HG02610 (cell line): ENCODE measurements around the gene CARS1.

ENCODE experiments used
- ATAC-seq: cut with Tn5 transposase; IDR thresholded peaks from one replicate; pipeline ENCODE4 v1.9.1; 2021; ENCODE audit warnings: mild to moderate bottlenecking, moderate library complexity; ENCODE audit not compliant: unreplicated experiment

Gene CARS1

GRCh38 chr11:3057069-3057963 lies at the start of gene CARS1:
CARS1 (minus strand) TSS chr11:3057423; CDS start chr11:3057367, 56 bp downstream.
- peak; percentile 98 for ATAC-seq

GRCh38 chr11:3105791-3106735 lies 48.8 kb upstream of the CARS1 start:
- ATAC-seq, result no peak

GRCh38 chr11:3104961-3105790 lies 48.0 kb upstream of the CARS1 start:
- ATAC-seq, result no peak

- no peak for ATAC-seq
These were observed 47.0 kb upstream of the CARS1 start for GRCh38 chr11:3104051-3104714.

GRCh38 chr11:3103076-3103475 lies 45.9 kb upstream of the CARS1 start:
- no peak for ATAC-seq

GRCh38 chr11:3102641-3102921 lies 45.4 kb upstream of the CARS1 start:
- no peak for ATAC-seq

GRCh38 chr11:3101921-3102640 lies 44.9 kb upstream of the CARS1 start:
- ATAC-seq, result no peak

GRCh38 chr11:3099178-3099577 lies 42.0 kb upstream of the CARS1 start:
- ATAC-seq, result no peak

GRCh38 chr11:3096909-3097530 lies 39.8 kb upstream of the CARS1 start:
- no peak for ATAC-seq

GRCh38 chr11:3095712-3096361 lies 38.6 kb upstream of the CARS1 start:
- ATAC-seq, result no peak

- ATAC-seq, result no peak
These were observed 37.1 kb upstream of the CARS1 start for GRCh38 chr11:3094223-3094824.

GRCh38 chr11:3093281-3094191 lies 36.3 kb upstream of the CARS1 start:
- ATAC-seq, result no peak

- ATAC-seq, result no peak
These were observed 35.4 kb upstream of the CARS1 start for GRCh38 chr11:3092603-3093141.

GRCh38 chr11:3091846-3092602 lies 34.8 kb upstream of the CARS1 start:
- no peak for ATAC-seq

- no peak for ATAC-seq
These were observed 34.0 kb upstream of the CARS1 start for GRCh38 chr11:3091081-3091845.
